ENCODE results near the gene FBXW8. TPM values are rescaled to one million over a fixed set of nuclear protein-coding genes. Genes with fewer than 3 reads are reported as not detected.

The FBXW8 gene
- total and polyA plus RNA-seq, 4 donors: 3.9 to 20.3 (median 12.5) TPM

DNA sequence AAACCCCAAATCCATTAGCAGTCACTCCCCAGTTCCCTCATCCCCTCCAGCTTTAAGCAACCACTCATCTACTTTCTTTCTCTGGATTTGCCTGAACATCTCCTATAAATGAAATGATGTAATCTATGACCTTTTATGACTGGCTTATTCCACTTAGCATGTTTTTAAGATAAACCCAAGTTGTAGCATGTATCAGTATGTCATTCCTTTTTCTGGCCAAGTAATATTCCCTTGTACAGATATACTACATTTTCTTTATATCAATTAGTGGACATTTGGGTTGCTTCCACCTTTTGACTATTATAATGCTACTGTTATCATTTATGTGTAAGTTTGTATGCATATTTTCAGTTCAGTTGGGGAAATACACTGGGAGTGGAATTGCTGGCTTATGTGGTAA, 105.1 kb downstream of the FBXW8 start:
- no peak for ATAC-seq (ENCODE audit: insufficient read depth, low FRiP score)

DNA sequence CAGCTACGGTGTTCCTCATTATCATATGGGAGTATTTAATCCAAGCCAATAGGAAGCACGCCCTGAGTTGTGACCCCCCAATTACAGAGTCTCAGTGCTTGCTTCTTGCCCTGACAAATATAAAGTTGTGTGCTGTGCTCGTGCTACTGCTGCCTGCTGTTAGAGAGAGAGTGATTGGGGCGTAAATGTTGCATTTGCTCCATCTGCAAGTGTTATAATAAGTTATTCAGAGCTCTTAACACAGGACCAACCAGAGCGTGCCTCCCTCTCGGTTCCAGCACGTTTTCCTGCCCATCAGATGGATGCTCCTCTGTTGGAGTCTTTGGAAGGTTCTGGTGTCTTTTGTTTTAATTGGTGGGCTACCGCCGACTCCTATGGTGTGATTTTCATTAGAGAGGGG, 107.1 kb downstream of the FBXW8 start:
- Histone ChIP-seq H3K27me3 (ENCODE audit: control insufficient read depth in 3 of 3, insufficient read depth in 3 of 3, low read length in 2 of 3) (no peaks in the 10 kb centered on the region), H3K27ac (ENCODE audit: low read depth in 1 of 2, low read length in 1 of 2) (no peak overlapping the region), H3K4me1 (ENCODE audit: control insufficient read depth in 5 of 5, insufficient read depth in 5 of 5, low read length in 5 of 5) (no peaks in the 10 kb centered on the region), H3K4me3 (no peak overlapping the region), H3K36me3 (ENCODE audit: control insufficient read depth in 4 of 4, insufficient read depth in 4 of 4, low read length in 4 of 4) (peaks cover 9 to 21% (median 17%) of the 10 kb centered on the region in 4 donors), H3K9me3 (ENCODE audit: control insufficient read depth in 4 of 4, insufficient read depth in 3 of 4, low read length in 3 of 4) (peaks cover 3 to 9% (median 5%) of the 10 kb centered on the region in 4 donors), H3K9ac (ENCODE audit: insufficient read depth in 1 of 2, low read length in 2 of 2) (no peak overlapping the region)
- ATAC-seq (ENCODE audit: insufficient read depth, low FRiP score) (no peak), DNase-seq (no peak)
- 93 to 94% methylated on average over 9 of the region's 9 CpGs for WGBS, 2 donors
- TF ChIP-seq, protein P1, sequence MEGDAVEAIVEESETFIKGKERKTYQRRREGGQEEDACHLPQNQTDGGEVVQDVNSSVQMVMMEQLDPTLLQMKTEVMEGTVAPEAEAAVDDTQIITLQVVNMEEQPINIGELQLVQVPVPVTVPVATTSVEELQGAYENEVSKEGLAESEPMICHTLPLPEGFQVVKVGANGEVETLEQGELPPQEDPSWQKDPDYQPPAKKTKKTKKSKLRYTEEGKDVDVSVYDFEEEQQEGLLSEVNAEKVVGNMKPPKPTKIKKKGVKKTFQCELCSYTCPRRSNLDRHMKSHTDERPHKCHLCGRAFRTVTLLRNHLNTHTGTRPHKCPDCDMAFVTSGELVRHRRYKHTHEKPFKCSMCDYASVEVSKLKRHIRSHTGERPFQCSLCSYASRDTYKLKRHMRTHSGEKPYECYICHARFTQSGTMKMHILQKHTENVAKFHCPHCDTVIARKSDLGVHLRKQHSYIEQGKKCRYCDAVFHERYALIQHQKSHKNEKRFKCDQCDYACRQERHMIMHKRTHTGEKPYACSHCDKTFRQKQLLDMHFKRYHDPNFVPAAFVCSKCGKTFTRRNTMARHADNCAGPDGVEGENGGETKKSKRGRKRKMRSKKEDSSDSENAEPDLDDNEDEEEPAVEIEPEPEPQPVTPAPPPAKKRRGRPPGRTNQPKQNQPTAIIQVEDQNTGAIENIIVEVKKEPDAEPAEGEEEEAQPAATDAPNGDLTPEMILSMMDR (IDR thresholded peaks at IDR 0.05; ENCODE audit: control extremely low read depth, extremely low read depth): no peak

More for the DNA sequence above, 105.1 kb downstream of the FBXW8 start:
- no peaks in the 10 kb centered on the region for H3K27me3 ChIP-seq (ENCODE audit: control insufficient read depth in 3 of 3, insufficient read depth in 3 of 3, low read length in 2 of 3)
- DNase-seq: no peak
- H3K9me3 ChIP-seq (ENCODE audit: control insufficient read depth in 4 of 4, insufficient read depth in 3 of 4, low read length in 3 of 4): peaks cover 3 to 9% (median 5%) of the 10 kb centered on the region in 4 donors
- H3K9ac ChIP-seq (ENCODE audit: insufficient read depth in 1 of 2, low read length in 2 of 2): no peak overlapping the region
- no peak overlapping the region for H3K4me3 ChIP-seq
- no peaks in the 10 kb centered on the region for H3K4me1 ChIP-seq (ENCODE audit: control insufficient read depth in 5 of 5, insufficient read depth in 5 of 5, low read length in 5 of 5)
- H3K27ac ChIP-seq (ENCODE audit: low read depth in 1 of 2, low read length in 1 of 2): no peak overlapping the region
- TF ChIP-seq, protein P1 (IDR thresholded peaks at IDR 0.05; ENCODE audit: control extremely low read depth, extremely low read depth): no peak
- peaks cover 14 to 29% (median 21%) of the 10 kb centered on the region in 4 donors for H3K36me3 ChIP-seq (ENCODE audit: control insufficient read depth in 4 of 4, insufficient read depth in 4 of 4, low read length in 4 of 4)

DNA sequence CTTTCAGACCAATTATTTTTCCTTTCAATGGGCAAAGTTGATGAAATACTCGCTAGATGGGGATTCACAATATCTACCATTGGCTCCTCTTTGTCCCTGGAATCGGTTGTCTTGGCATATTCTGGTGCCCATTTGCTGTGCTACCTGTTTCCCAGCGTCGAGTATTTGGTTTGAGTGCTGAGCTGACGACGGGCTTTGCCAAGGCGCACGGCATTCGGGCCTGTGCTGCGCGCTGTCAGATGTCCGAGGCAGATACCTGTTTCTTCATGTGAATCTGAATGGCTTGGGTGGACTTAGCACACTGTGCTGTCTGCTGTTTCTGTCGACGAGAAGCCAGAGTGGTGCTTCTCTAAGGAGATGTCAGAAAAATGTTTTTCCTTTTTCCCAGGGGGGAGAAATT, 107.5 kb downstream of the FBXW8 start:
- DNase-seq: no peak
- H3K36me3 ChIP-seq (ENCODE audit: control insufficient read depth in 4 of 4, insufficient read depth in 4 of 4, low read length in 4 of 4): peaks cover 9 to 21% (median 15%) of the 10 kb centered on the region in 4 donors
- TF ChIP-seq, protein P1 (IDR thresholded peaks at IDR 0.05; ENCODE audit: control extremely low read depth, extremely low read depth): no peak

DNA sequence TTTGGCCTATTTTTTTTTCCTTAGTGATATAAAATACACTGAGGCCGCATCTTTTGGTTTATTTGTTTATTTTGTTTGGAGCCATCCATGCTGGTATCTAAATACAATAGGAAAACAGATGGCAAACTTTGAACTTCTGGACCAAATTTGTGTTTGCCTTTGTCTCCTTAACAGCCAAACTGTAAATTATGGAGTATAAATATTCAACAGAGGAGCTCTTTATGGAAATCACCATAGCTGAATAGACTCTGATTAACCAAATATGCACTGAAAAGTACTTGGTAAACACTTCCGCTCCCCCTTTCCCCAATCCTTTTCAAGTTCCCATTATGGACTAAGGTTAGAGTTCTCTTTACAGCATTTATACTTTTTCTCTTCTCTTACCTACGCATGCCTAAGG, 107.9 kb downstream of the FBXW8 start:
- WGBS, 2 donors: 92 to 94% methylated on average over 3 of the region's 3 CpGs
- Histone ChIP-seq H3K9ac (ENCODE audit: insufficient read depth in 1 of 2, low read length in 2 of 2) (no peak overlapping the region), H3K9me3 (ENCODE audit: control insufficient read depth in 4 of 4, insufficient read depth in 3 of 4, low read length in 3 of 4) (peaks cover 3 to 9% (median 4%) of the 10 kb centered on the region in 4 donors), H3K4me1 (ENCODE audit: control insufficient read depth in 5 of 5, insufficient read depth in 5 of 5, low read length in 5 of 5) (no peaks in the 10 kb centered on the region), H3K27me3 (ENCODE audit: control insufficient read depth in 3 of 3, insufficient read depth in 3 of 3, low read length in 2 of 3) (no peaks in the 10 kb centered on the region), H3K36me3 (ENCODE audit: control insufficient read depth in 4 of 4, insufficient read depth in 4 of 4, low read length in 4 of 4) (peaks cover 11 to 22% (median 14%) of the 10 kb centered on the region in 4 donors), H3K27ac (ENCODE audit: low read depth in 1 of 2, low read length in 1 of 2) (no peak overlapping the region), H3K4me3 (no peak overlapping the region)
- no peak for DNase-seq
- ATAC-seq (ENCODE audit: insufficient read depth, low FRiP score): no peak
- TF ChIP-seq, protein P1 (IDR thresholded peaks at IDR 0.05; ENCODE audit: control extremely low read depth, extremely low read depth): no peak

More for the DNA sequence above, 107.5 kb downstream of the FBXW8 start:
- no peak overlapping the region for H3K27ac ChIP-seq (ENCODE audit: low read depth in 1 of 2, low read length in 1 of 2)
- H3K9me3 ChIP-seq (ENCODE audit: control insufficient read depth in 4 of 4, insufficient read depth in 3 of 4, low read length in 3 of 4): peaks cover 3 to 9% (median 5%) of the 10 kb centered on the region in 4 donors
- no peak overlapping the region for H3K4me3 ChIP-seq
- H3K4me1 ChIP-seq (ENCODE audit: control insufficient read depth in 5 of 5, insufficient read depth in 5 of 5, low read length in 5 of 5): no peaks in the 10 kb centered on the region
- ATAC-seq (ENCODE audit: insufficient read depth, low FRiP score): no peak
- no peak overlapping the region for H3K9ac ChIP-seq (ENCODE audit: insufficient read depth in 1 of 2, low read length in 2 of 2)
- WGBS, 2 donors: 93 to 94% methylated on average over 14 of the region's 14 CpGs
- H3K27me3 ChIP-seq (ENCODE audit: control insufficient read depth in 3 of 3, insufficient read depth in 3 of 3, low read length in 2 of 3): no peaks in the 10 kb centered on the region

Measured in lung (tissue), 12 donors.